ENCODE data around the gene SLC33A1.

SLC33A1 gene

GRCh38 chr3:155805204-155805801, 48.9 kb downstream of the SLC33A1 start:
- no peaks in the 10 kb centered on the region for H3K9me3 Mint-ChIP-seq
- DNase-seq (no peak), ATAC-seq (replicated peaks) (peak; percentile 4)
- H3K27ac Mint-ChIP-seq, result peak overlapping the region; percentile 81 to 94
- peaks cover 7% of the 10 kb centered on the region for H3K36me3 Mint-ChIP-seq (ENCODE audit: insufficient read depth)
- peaks cover 5 to 18% of the 10 kb centered on the region in 2 donors for H3K4me1 Mint-ChIP-seq (ENCODE audit: low read depth in 2 of 2)
- H3K27me3 Mint-ChIP-seq, result peaks cover 0 to 15% of the 10 kb centered on the region in 2 donors
- peak overlapping the region; percentile 83 to 88 for H3K4me3 Mint-ChIP-seq

- Mint-ChIP-seq H3K27me3 (peaks cover 0 to 5% of the 10 kb centered on the region in 2 donors), H3K36me3 (ENCODE audit: insufficient read depth) (peaks cover 7% of the 10 kb centered on the region), H3K4me3 (no peak overlapping the region), H3K27ac (peak overlapping the region in 1 of 2 donors; percentile 94), H3K9me3 (no peaks in the 10 kb centered on the region), H3K4me1 (ENCODE audit: low read depth in 2 of 2) (peaks cover 8 to 22% of the 10 kb centered on the region in 2 donors)
- ATAC-seq (replicated peaks) (no peak), DNase-seq (no peak)
Observed at GRCh38 chr3:155804323-155804722, 49.9 kb downstream of the SLC33A1 start.

GRCh38 chr3:155792532-155792931, 61.7 kb downstream of the SLC33A1 start:
- no peak overlapping the region for H3K4me3 Mint-ChIP-seq
- no peak for DNase-seq
- H3K9me3 Mint-ChIP-seq, result no peaks in the 10 kb centered on the region
- H3K27ac Mint-ChIP-seq, result no peak overlapping the region
- no peaks in the 10 kb centered on the region for H3K27me3 Mint-ChIP-seq
- ATAC-seq (replicated peaks), result no peak
- H3K36me3 Mint-ChIP-seq (ENCODE audit: insufficient read depth), result peaks cover 7% of the 10 kb centered on the region
- peaks cover 6 to 16% of the 10 kb centered on the region in 2 donors for H3K4me1 Mint-ChIP-seq (ENCODE audit: low read depth in 2 of 2)

- peaks cover 7% of the 10 kb centered on the region for H3K36me3 Mint-ChIP-seq (ENCODE audit: insufficient read depth)
- no peak overlapping the region for H3K27ac Mint-ChIP-seq
- DNase-seq (no peak), ATAC-seq (replicated peaks) (no peak)
- H3K4me1 Mint-ChIP-seq (ENCODE audit: low read depth in 2 of 2), result peaks cover 5 to 10% of the 10 kb centered on the region in 2 donors
- H3K27me3 Mint-ChIP-seq, result no peaks in the 10 kb centered on the region
- H3K4me3 Mint-ChIP-seq, result no peak overlapping the region
- no peaks in the 10 kb centered on the region for H3K9me3 Mint-ChIP-seq
Observed at GRCh38 chr3:155791190-155791589, 63.0 kb downstream of the SLC33A1 start.

GRCh38 chr3:155790272-155790925, 63.8 kb downstream of the SLC33A1 start:
- Mint-ChIP-seq H3K9me3 (no peaks in the 10 kb centered on the region), H3K4me3 (no peak overlapping the region), H3K27ac (no peak overlapping the region), H3K4me1 (ENCODE audit: low read depth in 2 of 2) (peaks cover 9 to 14% of the 10 kb centered on the region in 2 donors), H3K27me3 (no peaks in the 10 kb centered on the region), H3K36me3 (ENCODE audit: insufficient read depth) (peaks cover 7% of the 10 kb centered on the region)
- ATAC-seq (replicated peaks) (no peak), DNase-seq (no peak)

- H3K4me3 Mint-ChIP-seq, result no peak overlapping the region
- no peaks in the 10 kb centered on the region for H3K27me3 Mint-ChIP-seq
- H3K27ac Mint-ChIP-seq, result peak overlapping the region in 1 of 2 donors; percentile 55
- ATAC-seq (replicated peaks), result no peak
- H3K36me3 Mint-ChIP-seq (ENCODE audit: insufficient read depth), result peaks cover 11% of the 10 kb centered on the region
- H3K9me3 Mint-ChIP-seq, result peaks cover 0 to 2% of the 10 kb centered on the region in 2 donors
- H3K4me1 Mint-ChIP-seq (ENCODE audit: low read depth in 2 of 2), result peaks cover 6 to 17% of the 10 kb centered on the region in 2 donors
- no peak for DNase-seq
Observed at GRCh38 chr3:155785662-155786295, 68.4 kb downstream of the SLC33A1 start.

GRCh38 chr3:155782390-155782953, 71.8 kb downstream of the SLC33A1 start:
- ATAC-seq (replicated peaks), result no peak
- H3K27me3 Mint-ChIP-seq, result no peaks in the 10 kb centered on the region
- H3K36me3 Mint-ChIP-seq (ENCODE audit: insufficient read depth), result peaks cover 14% of the 10 kb centered on the region
- H3K4me3 Mint-ChIP-seq, result no peak overlapping the region
- H3K27ac Mint-ChIP-seq, result no peak overlapping the region
- peaks cover 4 to 15% of the 10 kb centered on the region in 2 donors for H3K4me1 Mint-ChIP-seq (ENCODE audit: low read depth in 2 of 2)
- H3K9me3 Mint-ChIP-seq, result peaks cover 0 to 2% of the 10 kb centered on the region in 2 donors
- DNase-seq, result no peak

GRCh38 chr3:155780291-155780690, 73.9 kb downstream of the SLC33A1 start:
- Mint-ChIP-seq H3K9me3 (peaks cover 0 to 2% of the 10 kb centered on the region in 2 donors), H3K4me3 (no peak overlapping the region), H3K27me3 (no peaks in the 10 kb centered on the region), H3K4me1 (ENCODE audit: low read depth in 2 of 2) (peaks cover 0 to 3% of the 10 kb centered on the region in 2 donors), H3K27ac (no peak overlapping the region), H3K36me3 (ENCODE audit: insufficient read depth) (peaks cover 14% of the 10 kb centered on the region)
- ATAC-seq (replicated peaks) (no peak), DNase-seq (no peak)

- H3K27me3 Mint-ChIP-seq, result no peaks in the 10 kb centered on the region
- H3K4me3 Mint-ChIP-seq, result no peak overlapping the region
- no peak for DNase-seq
- ATAC-seq (replicated peaks), result no peak
- no peaks in the 10 kb centered on the region for H3K4me1 Mint-ChIP-seq (ENCODE audit: low read depth in 2 of 2)
- H3K27ac Mint-ChIP-seq, result no peak overlapping the region
- peaks cover 0 to 2% of the 10 kb centered on the region in 2 donors for H3K9me3 Mint-ChIP-seq
- peaks cover 13% of the 10 kb centered on the region for H3K36me3 Mint-ChIP-seq (ENCODE audit: insufficient read depth)
Observed at GRCh38 chr3:155778462-155778861, 75.8 kb downstream of the SLC33A1 start.

GRCh38 chr3:155772801-155773200, 81.4 kb downstream of the SLC33A1 start:
- no peak overlapping the region for H3K4me3 Mint-ChIP-seq
- H3K4me1 Mint-ChIP-seq (ENCODE audit: low read depth in 2 of 2), result no peaks in the 10 kb centered on the region
- no peaks in the 10 kb centered on the region for H3K9me3 Mint-ChIP-seq
- ATAC-seq (replicated peaks), result no peak
- H3K27me3 Mint-ChIP-seq, result no peaks in the 10 kb centered on the region
- DNase-seq, result no peak
- H3K36me3 Mint-ChIP-seq (ENCODE audit: insufficient read depth), result peaks cover 8% of the 10 kb centered on the region
- no peak overlapping the region for H3K27ac Mint-ChIP-seq

- ATAC-seq (replicated peaks) (no peak), DNase-seq (no peak)
- H3K27ac Mint-ChIP-seq, result no peak overlapping the region
- no peaks in the 10 kb centered on the region for H3K27me3 Mint-ChIP-seq
- no peaks in the 10 kb centered on the region for H3K4me1 Mint-ChIP-seq (ENCODE audit: low read depth in 2 of 2)
- H3K36me3 Mint-ChIP-seq (ENCODE audit: insufficient read depth), result peaks cover 8% of the 10 kb centered on the region
- no peak overlapping the region for H3K4me3 Mint-ChIP-seq
- no peaks in the 10 kb centered on the region for H3K9me3 Mint-ChIP-seq
Observed at GRCh38 chr3:155771126-155771525, 83.1 kb downstream of the SLC33A1 start.
